H1 (cell line): ENCODE results near the gene DNAL1. TPM values are rescaled to one million over a fixed set of nuclear protein-coding genes. Genes with fewer than 3 reads are reported as not detected.
A peak's percentile ranks its signal among the peaks of the same experiment; 100 is the strongest.

ENCODE experiments used
- CTCF ChIA-PET: fragments of 300-600 bp; sonication (Branson Sonifier 250); formaldehyde crosslinking; loops from one replicate; lab custom pipeline; 2021; ENCODE audit not compliant: partially characterized antibody; lab: Charles Lee
- POLR2A ChIA-PET: fragments of 300-600 bp; sonication (Branson Sonifier 250); formaldehyde crosslinking; loops from one replicate; lab custom pipeline; 2021; ENCODE audit warnings: inconsistent platforms; ENCODE audit not compliant: partially characterized antibody; lab: Charles Lee
- DNase-seq, 2 experiments: peaks; one replicate each; pipeline versions ENCODE4 v3.0.0 to v3.0.0-alpha.2; 2010 to 2022; ENCODE audit warnings: low spot score in 2 of 2, low read depth in 1 of 2, mixed read lengths in 1 of 2
- FAIRE-seq: peaks from 2 replicates; lab custom pipeline; 2011; peaks lifted over from hg19 to GRCh38; lab: Jason Lieb, UNC
- H2AFZ ChIP-seq: 2 replicates; pipeline ENCODE4 v1.8.1; 2012; ENCODE audit warnings: low read length, inconsistent platforms
- H2AK5ac ChIP-seq: 2 replicates; pipeline ENCODE4 v1.6.1; 2013; ENCODE audit warnings: low read depth, low read length
- H2BK120ac ChIP-seq: replicated peaks from 2 replicates; pipeline ENCODE3; 2013; ENCODE audit warnings: low read depth, low read length, inconsistent platforms
- H2BK12ac ChIP-seq: 2 replicates; pipeline ENCODE4 v1.6.1; 2013; ENCODE audit warnings: low read depth, low read length
- H2BK15ac ChIP-seq: 2 replicates; pipeline ENCODE4 v1.6.1; 2013; ENCODE audit warnings: low read length
- H2BK20ac ChIP-seq: 2 replicates; pipeline ENCODE4 v1.6.1; 2013; ENCODE audit warnings: low read length
- H2BK5ac ChIP-seq: 2 replicates; pipeline ENCODE4 v1.6.1; 2013; ENCODE audit warnings: low read depth, low read length
- H3K14ac ChIP-seq: 2 replicates; pipeline ENCODE4 v1.6.1; 2013; ENCODE audit warnings: inconsistent platforms; ENCODE audit not compliant: insufficient read length
- H3K18ac ChIP-seq: 2 replicates; pipeline ENCODE4 v1.6.1; 2013; ENCODE audit warnings: low read length; ENCODE audit errors: extremely low read depth
- H3K23ac ChIP-seq: 2 replicates; pipeline ENCODE4 v1.6.1; 2013; ENCODE audit warnings: inconsistent platforms; ENCODE audit not compliant: insufficient read length
- H3K23me2 ChIP-seq: 2 replicates; pipeline ENCODE4 v1.6.1; 2013; ENCODE audit warnings: low read depth, low read length
- H3K27ac ChIP-seq: 2 replicates; pipeline ENCODE4 v1.6.1; 2011; ENCODE audit warnings: low read depth, low read length, inconsistent platforms
- H3K27me3 ChIP-seq, 4 experiments: replicated peaks in 1 of 4; 1 replicate in 1 of 4; 2 replicates in 3 of 4; pipeline versions ENCODE4 v1.6.1 to v1.8.1; 2011 to 2013; ENCODE audit warnings: low read length in 3 of 4, mild to moderate bottlenecking in 3 of 4, inconsistent platforms in 2 of 4, mixed read lengths in 2 of 4, moderate library complexity in 1 of 4; ENCODE audit not compliant: control insufficient read depth in 3 of 4, insufficient read depth in 3 of 4; ENCODE audit errors: extremely low read depth in 1 of 4
- H3K36me3 ChIP-seq, 4 experiments: 2 replicates each; pipeline versions ENCODE4 v1.6.1 to v1.8.1; 2011 to 2013; ENCODE audit warnings: mild to moderate bottlenecking in 4 of 4, low read length in 3 of 4, moderate library complexity in 2 of 4, control low read depth in 1 of 4, inconsistent platforms in 1 of 4; ENCODE audit not compliant: insufficient read depth in 4 of 4, control insufficient read depth in 2 of 4
- H3K4ac ChIP-seq: replicated peaks from 2 replicates; pipeline ENCODE3; 2013; ENCODE audit warnings: low read length, low read depth, mixed read lengths, inconsistent platforms; ENCODE audit not compliant: insufficient read length
- H3K4me1 ChIP-seq, 4 experiments: replicated peaks in 1 of 4; 1 replicate in 1 of 4; 2 replicates in 3 of 4; pipeline versions ENCODE4 v1.6.1 to v1.8.1; 2011 to 2013; ENCODE audit warnings: low read length in 3 of 4, inconsistent platforms in 2 of 4, mixed read lengths in 1 of 4; ENCODE audit not compliant: insufficient read depth in 4 of 4, control insufficient read depth in 3 of 4
- H3K4me2 ChIP-seq, 2 experiments: 2 replicates each; pipeline versions ENCODE4 v1.6.1 to v1.8.1; 2011 to 2013; ENCODE audit warnings: low read depth in 2 of 2, low read length in 2 of 2, control low read depth in 1 of 2, inconsistent platforms in 1 of 2, mild to moderate bottlenecking in 1 of 2; ENCODE audit not compliant: insufficient read depth in 1 of 2
- H3K4me3 ChIP-seq, 4 experiments: fragments of 200-600, 300-600 bp in 1 of 4; sonication (generic), shearing (Covaris generic), sonication (Bioruptor Twin) in 1 of 4; 2 replicates each; pipeline versions ENCODE4 v1.5.1 to v1.8.1; 2011 to 2016; ENCODE audit warnings: low read length in 4 of 4, low read depth in 3 of 4, control low read depth in 2 of 4, inconsistent platforms in 2 of 4, mild to moderate bottlenecking in 2 of 4, mixed read lengths in 1 of 4, moderate library complexity in 1 of 4; ENCODE audit not compliant: insufficient read depth in 2 of 4; ENCODE audit errors: extremely low read depth in 1 of 4
- H3K56ac ChIP-seq: replicated peaks from 2 replicates; pipeline ENCODE3; 2013; ENCODE audit warnings: low read depth, mild to moderate bottlenecking, mixed read lengths, low read length, inconsistent platforms; ENCODE audit not compliant: insufficient read length
- H3K79me1 ChIP-seq: 2 replicates; pipeline ENCODE4 v1.6.1; 2013; ENCODE audit warnings: low read depth, low read length, control low read depth
- H3K79me2 ChIP-seq, 2 experiments: 2 replicates each; pipeline versions ENCODE4 v1.6.1 to v1.8.1; 2012 to 2013; ENCODE audit warnings: low read length in 2 of 2, mild to moderate bottlenecking in 2 of 2, inconsistent platforms in 1 of 2; ENCODE audit not compliant: insufficient read depth in 2 of 2, control insufficient read depth in 1 of 2
- H3K9ac ChIP-seq, 4 experiments: replicated peaks in 1 of 4; 1 replicate in 1 of 4; 2 replicates in 3 of 4; pipeline versions ENCODE4 v1.6.1 to v1.8.1; 2011 to 2013; ENCODE audit warnings: low read depth in 3 of 4, low read length in 3 of 4, control low read depth in 2 of 4, mild to moderate bottlenecking in 2 of 4, moderate library complexity in 2 of 4, inconsistent platforms in 1 of 4; ENCODE audit errors: extremely low read depth in 1 of 4
- H3K9me3 ChIP-seq, 2 experiments: 2 replicates each; pipeline versions ENCODE4 v1.6.1 to v1.8.1; 2012 to 2013; ENCODE audit warnings: mild to moderate bottlenecking in 2 of 2, moderate library complexity in 2 of 2, control low read depth in 1 of 2, inconsistent platforms in 1 of 2, low read depth in 1 of 2, low read length in 1 of 2, mixed read lengths in 1 of 2; ENCODE audit not compliant: insufficient read depth in 2 of 2
- H4K20me1 ChIP-seq, 2 experiments: replicated peaks in 1 of 2; 2 replicates each; pipeline versions ENCODE3 to v1.8.1; 2011 to 2013; ENCODE audit warnings: inconsistent platforms in 2 of 2, low read length in 2 of 2, mild to moderate bottlenecking in 1 of 2; ENCODE audit not compliant: insufficient read depth in 2 of 2, control insufficient read depth in 1 of 2
- H4K5ac ChIP-seq: 2 replicates; pipeline ENCODE4 v1.6.1; 2013; ENCODE audit warnings: low read length, low read depth, mixed read lengths, inconsistent platforms; ENCODE audit not compliant: insufficient read length
- H4K8ac ChIP-seq: 2 replicates; pipeline ENCODE4 v1.8.0; 2013; ENCODE audit warnings: mild to moderate bottlenecking, moderate library complexity, low read length, inconsistent platforms; ENCODE audit not compliant: insufficient read depth; ENCODE audit errors: extremely low read depth
- H4K91ac ChIP-seq: replicated peaks from 2 replicates; pipeline ENCODE3; 2013; ENCODE audit warnings: low read length, mixed read lengths, inconsistent platforms; ENCODE audit not compliant: insufficient read length
- ATF2 ChIP-seq: IDR thresholded peaks from 2 replicates; pipeline ENCODE4 v1.6.1; 2012; ENCODE audit warnings: low read length, inconsistent platforms
- CREB1 ChIP-seq: IDR thresholded peaks from 2 replicates; pipeline ENCODE4 v1.6.1; 2012; ENCODE audit warnings: inconsistent platforms
- CTCF ChIP-seq, 3 experiments: IDR thresholded peaks; 1 replicate in 2 of 3; 2 replicates in 1 of 3; pipeline versions ENCODE4 v1.5.1 to v1.6.1; 2011; ENCODE audit warnings: low read length in 3 of 3, mild to moderate bottlenecking in 3 of 3, inconsistent platforms in 2 of 3, low read depth in 1 of 3, moderate library complexity in 1 of 3; ENCODE audit not compliant: insufficient read depth in 1 of 3; ENCODE audit errors: control extremely low read depth in 1 of 3
- FOSL1 ChIP-seq: IDR thresholded peaks from 2 replicates; pipeline ENCODE4 v1.6.1; 2011; ENCODE audit warnings: mild to moderate bottlenecking, low read depth, low read length, moderate library complexity; ENCODE audit not compliant: insufficient read depth
- JUND ChIP-seq: IDR thresholded peaks from 2 replicates; pipeline ENCODE4 v1.6.1; 2011; ENCODE audit warnings: mild to moderate bottlenecking, improper control_type of control experiment, low read length
- RAD21 ChIP-seq, 2 experiments: IDR thresholded peaks in 1 of 2; conservative IDR thresholded peaks in 1 of 2; 2 replicates each; pipeline ENCODE4 v1.6.1; 2011; ENCODE audit warnings: low read depth in 2 of 2, low read length in 2 of 2, improper control_type of control experiment in 1 of 2, inconsistent platforms in 1 of 2, mild to moderate bottlenecking in 1 of 2, moderate library complexity in 1 of 2
- YY1 ChIP-seq: IDR thresholded peaks from 2 replicates; pipeline ENCODE4 v1.6.1; 2011; ENCODE audit warnings: low read depth, mild to moderate bottlenecking, low read length
- WGBS, 2 experiments: shearing (Covaris generic) in 1 of 2; methylation state at CpG; one replicate each; pipeline versions ENCODE4 v1.1.6 to v1.1.7; 2013 to 2015; ENCODE audit warnings: low lambda C conversion rate in 2 of 2, mixed read lengths in 2 of 2, inconsistent platforms in 1 of 2, low coverage in 1 of 2, missing lambda C conversion rate in 1 of 2; ENCODE audit not compliant: insufficient replicate concordance in 2 of 2, insufficient coverage in 1 of 2, insufficient read length in 1 of 2; ENCODE audit errors: extremely low coverage in 1 of 2, missing lambda C conversion rate in 1 of 2; 5-methylcytosine and 5-hydroxymethylcytosine counted together
- polyA plus RNA-seq, 7 experiments: library from polyadenylated mRNA; depleted of rRNA in 3 of 7; stranded (reverse) in 5 of 7; unstranded in 2 of 7; fragments of >200 nt in 5 of 7; fragments of 200-250 nt in 2 of 7; gene quantifications; 1 replicate in 5 of 7; 2 replicates in 1 of 7; 4 replicates in 1 of 7; pipeline versions ENCODE4 v1.2.1 to v1.2.3, GENCODE V29; 2011 to 2013; ENCODE audit warnings: missing spikeins in 2 of 7, mixed read lengths in 2 of 7
- total RNA-seq: library from RNA; stranded (reverse); fragmentation: NEBNext Ultra II Directional; extraction: Animal tissue kit (Norgen Biotek cat#: 25700); gene quantifications from 2 replicates; pipeline ENCODE4 v1.2.1, GENCODE V29; 2021

DNAL1 gene
- total and polyA plus RNA-seq, 2 of the 8 experiments (the other 6 are each of a cell fraction or from before 2014, with no cell fraction given) = 2.8 to 16.8 TPM

GRCh38 chr14:73728717-73729330 is 84.0 kb downstream of the DNAL1 start:
- H3K9ac ChIP-seq = no peak overlapping the region
- H3K23ac ChIP-seq = no peak overlapping the region
- ChIA-PET CTCF (interaction anchor here (0.7 to 13.7 kb wide), 39 partner anchors 9 to 274 kb away, joined by 3 to 179 read pairs (median 4); partner anchors contain the start of gene PTGR2), POLR2A (interaction anchor here (0.7 to 2.7 kb wide), 7 partner anchors 11 to 123 kb away, joined by 3 to 12 read pairs (median 4); partner anchors contain the start of genes PNMA1 and PTGR2)
- H3K18ac ChIP-seq = peak overlapping the region; percentile 75; the same call in 1 of the 2 replicates
- H3K27me3 ChIP-seq = no peaks in the 10 kb centered on the region
- no peaks in the 10 kb centered on the region for H4K20me1 ChIP-seq
- peaks cover 0 to 6% (median 3%) of the 10 kb centered on the region in 4 experiments; a peak in 4 of 7 replicates for H3K4me1 ChIP-seq
- no peak overlapping the region for H2AFZ ChIP-seq
- H2AK5ac ChIP-seq = no peak overlapping the region
- no peak overlapping the region for H2BK5ac ChIP-seq
- H3K27ac ChIP-seq = no peak overlapping the region
- FAIRE-seq (peak; percentile 81), DNase-seq (peak; percentile 79 to 97)
- H3K9me3 ChIP-seq = no peaks in the 10 kb centered on the region
- no peak overlapping the region for H4K5ac ChIP-seq
- H3K4ac ChIP-seq = no peak overlapping the region
- no peaks in the 10 kb centered on the region for H3K79me1 ChIP-seq
- peaks cover 0 to 4% (median 0%) of the 10 kb centered on the region in 4 experiments; a peak in 2 of 8 replicates for H3K36me3 ChIP-seq
- no peak overlapping the region for H4K91ac ChIP-seq
- no peak overlapping the region for H3K4me2 ChIP-seq
- H3K56ac ChIP-seq = no peak overlapping the region
- 53% methylated on average over 6 of the region's 6 CpGs; no CpG with 5 or more reads in 1 of the 2 experiments for WGBS, 2 experiments
- H3K23me2 ChIP-seq = no peaks in the 10 kb centered on the region
- peak overlapping the region; percentile 39; the same call in 1 of the 2 replicates for H2BK12ac ChIP-seq
- H2BK15ac ChIP-seq = peak overlapping the region; percentile 46; the same call in 1 of the 2 replicates
- H3K14ac ChIP-seq = no peak overlapping the region
- no peaks in the 10 kb centered on the region for H3K79me2 ChIP-seq
- H4K8ac ChIP-seq = no peak overlapping the region
- H3K4me3 ChIP-seq = no peak overlapping the region
- H2BK20ac ChIP-seq = peak overlapping the region; percentile 80; the same call in 1 of the 2 replicates
- H2BK120ac ChIP-seq = no peak overlapping the region
- peak; percentile 84; the same call in 1 of the 2 replicates for TF ChIP-seq ATF2
- 0 out of 2 replicates have a peak, but pooled peaks have one; percentile 19 for TF ChIP-seq CREB1
- peak; percentile 96 to 97 (median 97) for TF ChIP-seq CTCF (IDR thresholded peaks at IDR 0.05; ENCODE audit: control extremely low read depth in 1 of 3, insufficient read depth in 1 of 3, low read depth in 1 of 3, low read length in 3 of 3)
- peak; percentile 61; the same call in 1 of the 2 replicates for TF ChIP-seq JUND
- no peak for TF ChIP-seq FOSL1
- 0 out of 2 replicates have a peak, but pooled peaks have one; percentile 21 for TF ChIP-seq YY1
- peak; percentile 96 to 97 for TF ChIP-seq RAD21 (IDR thresholded peaks at IDR 0.05 in 1 of 2, conservative IDR thresholded peaks at IDR 0.05 in 1 of 2; ENCODE audit: low read depth in 2 of 2, low read length in 2 of 2)
